ENCODE results near the gene MAMDC2. TPM values are rescaled to one million over a fixed set of nuclear protein-coding genes. Genes with fewer than 3 reads are reported as not detected.
A peak's percentile ranks its signal among the peaks of the same experiment; 100 is the strongest.
"Not testable (repeated sequence)": the region's sequence is repeated elsewhere in the genome, so short reads cannot be mapped to it uniquely, and the experiment has no call there.

MAMDC2 gene
- polyA plus RNA-seq, 12 donors: 6.4 to 17.6 (median 9.0) TPM; not detected in 1

GRCh38 chr9:70035691-70036090 is 8.0 kb upstream of the MAMDC2 start:
- no peak for DNase-seq

GRCh38 chr9:70036641-70037040 is 7.0 kb upstream of the MAMDC2 start:
- DNase-seq: no peak

GRCh38 chr9:70038171-70038621 is 5.5 kb upstream of the MAMDC2 start:
- not testable (repeated sequence) for DNase-seq

GRCh38 chr9:70040376-70040903 is 3.2 kb upstream of the MAMDC2 start:
- no peak for DNase-seq

- DNase-seq: no peak
Measured at GRCh38 chr9:70042461-70043215, 1.0 kb upstream of the MAMDC2 start.

GRCh38 chr9:70043285-70043684 is 363 bp upstream of the MAMDC2 start:
- DNase-seq: no peak

- no peak for DNase-seq
Measured at GRCh38 chr9:70044490-70045307, 1.1 kb downstream of the MAMDC2 start.

GRCh38 chr9:70045452-70045851 is 1.8 kb downstream of the MAMDC2 start:
- DNase-seq: no peak

- DNase-seq: no peak
Measured at GRCh38 chr9:70046274-70047070, 2.8 kb downstream of the MAMDC2 start.

- no peak for DNase-seq
Measured at GRCh38 chr9:70049236-70049635, 5.6 kb downstream of the MAMDC2 start.

- DNase-seq: peak; percentile 58
Measured at GRCh38 chr9:70049672-70050271, 6.1 kb downstream of the MAMDC2 start.

GRCh38 chr9:70052768-70053167 is 9.1 kb downstream of the MAMDC2 start:
- DNase-seq: no peak

- no peak for DNase-seq
Measured at GRCh38 chr9:70053864-70054263, 10.2 kb downstream of the MAMDC2 start.

- no peak for DNase-seq
Measured at GRCh38 chr9:70054521-70054920, 10.9 kb downstream of the MAMDC2 start.

GRCh38 chr9:70055406-70056210 is 12.0 kb downstream of the MAMDC2 start:
- DNase-seq: no peak

- no peak for DNase-seq
Measured at GRCh38 chr9:70056211-70056944, 12.7 kb downstream of the MAMDC2 start.

GRCh38 chr9:70058569-70059116 is 15.0 kb downstream of the MAMDC2 start:
- DNase-seq: no peak

GRCh38 chr9:70060148-70060882 is 16.7 kb downstream of the MAMDC2 start:
- no peak for DNase-seq
